ENCODE data around the gene DYNC1I1. TPM values are rescaled to one million over a fixed set of nuclear protein-coding genes. Genes with fewer than 3 reads are reported as not detected.

DYNC1I1 gene
- total RNA-seq, 1 experiment from 2014 or later = 3.2 TPM

DNA sequence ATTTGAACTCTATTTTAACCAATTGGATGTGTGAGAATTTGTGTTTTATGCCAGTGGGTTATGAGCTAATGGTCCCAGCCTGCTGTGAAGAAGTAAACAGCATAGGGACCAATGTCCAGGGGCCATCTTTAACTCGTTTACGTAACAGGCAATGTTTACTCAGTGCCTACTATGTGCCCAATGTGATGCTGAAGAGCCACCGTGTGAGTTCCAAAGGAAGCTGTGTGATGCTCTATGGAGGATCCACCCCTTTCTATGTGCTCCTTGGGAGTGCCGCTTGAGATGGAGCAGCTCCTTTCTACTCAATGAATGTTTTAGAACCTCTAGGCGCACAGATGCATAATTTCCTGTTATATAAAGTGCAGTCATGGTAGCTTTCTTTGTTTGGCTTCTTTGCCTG lies 21.3 kb downstream of the DYNC1I1 start:
- H2BK5ac ChIP-seq (ENCODE audit: insufficient read length, low read length) = no peak overlapping the region
- H3K56ac ChIP-seq (ENCODE audit: insufficient read length, low read depth, low read length) = no peak overlapping the region
- H3K9ac ChIP-seq (ENCODE audit: extremely low read depth, insufficient read length, low read length) = no peak overlapping the region
- H3K4me2 ChIP-seq (ENCODE audit: insufficient read depth, insufficient read length, low read length) = no peak overlapping the region
- H4K20me1 ChIP-seq (ENCODE audit: control insufficient read depth, insufficient read depth, insufficient read length) = no peaks in the 10 kb centered on the region
- H2BK12ac ChIP-seq (ENCODE audit: insufficient read length, low read depth, low read length) = no peak overlapping the region
- Mint-ChIP-seq H3K27me3 (ENCODE audit: low read depth) (peaks cover 44% of the 10 kb centered on the region), H3K36me3 (ENCODE audit: insufficient read depth in 1 of 3, low read depth in 3 of 3) (no peaks in the 10 kb centered on the region), H3K4me3 (no peak overlapping the region), H3K27ac (no peak overlapping the region), H3K4me1 (peaks cover 10 to 12% of the 10 kb centered on the region in 2 experiments; a peak in 3 of 4 replicates), H3K9me3 (no peaks in the 10 kb centered on the region)
- H2BK15ac ChIP-seq (ENCODE audit: low read depth, low read length) = no peak overlapping the region
- no peaks in the 10 kb centered on the region for H3K79me2 ChIP-seq (ENCODE audit: insufficient read depth, low read length)
- no peak overlapping the region for H3K23ac ChIP-seq (ENCODE audit: insufficient read length, low read depth, low read length)
- no peaks in the 10 kb centered on the region for H3K79me1 ChIP-seq (ENCODE audit: insufficient read depth, low read depth, low read length, poor library complexity, severe bottlenecking)
- H3K4ac ChIP-seq (ENCODE audit: low read depth, low read length) = no peak overlapping the region
- peaks cover 18% of the 10 kb centered on the region; the same call in 1 of the 2 replicates for H3K27me3 ChIP-seq (ENCODE audit: insufficient read depth, low read length)
- no peak overlapping the region for H3K27ac ChIP-seq (ENCODE audit: insufficient read length, low read depth, low read length)
- no CpG with 5 or more reads among the region's 5 CpGs for WGBS (ENCODE audit: extremely low coverage, insufficient read length, low lambda C conversion rate)
- no peak overlapping the region for H2BK20ac ChIP-seq (ENCODE audit: low read depth, low read length, poor library complexity, severe bottlenecking)
- no peaks in the 10 kb centered on the region for H3K23me2 ChIP-seq (ENCODE audit: insufficient read length, low read depth, low read length, poor library complexity, severe bottlenecking)
- H3K4me1 ChIP-seq (ENCODE audit: insufficient read depth, low read length) = no peaks in the 10 kb centered on the region; the same call in 1 of the 2 replicates
- H2AK5ac ChIP-seq (ENCODE audit: insufficient read length, low read length) = no peak overlapping the region
- no peak overlapping the region for H2BK120ac ChIP-seq (ENCODE audit: low read depth, low read length, poor library complexity, severe bottlenecking)
- TF ChIP-seq, protein P1, sequence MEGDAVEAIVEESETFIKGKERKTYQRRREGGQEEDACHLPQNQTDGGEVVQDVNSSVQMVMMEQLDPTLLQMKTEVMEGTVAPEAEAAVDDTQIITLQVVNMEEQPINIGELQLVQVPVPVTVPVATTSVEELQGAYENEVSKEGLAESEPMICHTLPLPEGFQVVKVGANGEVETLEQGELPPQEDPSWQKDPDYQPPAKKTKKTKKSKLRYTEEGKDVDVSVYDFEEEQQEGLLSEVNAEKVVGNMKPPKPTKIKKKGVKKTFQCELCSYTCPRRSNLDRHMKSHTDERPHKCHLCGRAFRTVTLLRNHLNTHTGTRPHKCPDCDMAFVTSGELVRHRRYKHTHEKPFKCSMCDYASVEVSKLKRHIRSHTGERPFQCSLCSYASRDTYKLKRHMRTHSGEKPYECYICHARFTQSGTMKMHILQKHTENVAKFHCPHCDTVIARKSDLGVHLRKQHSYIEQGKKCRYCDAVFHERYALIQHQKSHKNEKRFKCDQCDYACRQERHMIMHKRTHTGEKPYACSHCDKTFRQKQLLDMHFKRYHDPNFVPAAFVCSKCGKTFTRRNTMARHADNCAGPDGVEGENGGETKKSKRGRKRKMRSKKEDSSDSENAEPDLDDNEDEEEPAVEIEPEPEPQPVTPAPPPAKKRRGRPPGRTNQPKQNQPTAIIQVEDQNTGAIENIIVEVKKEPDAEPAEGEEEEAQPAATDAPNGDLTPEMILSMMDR (conservative IDR thresholded peaks at IDR 0.05) = no peak
- no peak overlapping the region for H4K8ac ChIP-seq (replicated peaks; ENCODE audit: insufficient read length, low read depth, low read length)
- H4K5ac ChIP-seq (ENCODE audit: insufficient read length, low read depth, low read length) = no peak overlapping the region
- DNase-seq = no peak
- no peaks in the 10 kb centered on the region for H3K9me3 ChIP-seq (ENCODE audit: control insufficient read depth, low read depth, low read length)
- no peak overlapping the region for H3K18ac ChIP-seq (ENCODE audit: insufficient read length, low read depth, low read length)
- H2AFZ ChIP-seq (ENCODE audit: low read length) = no peak overlapping the region
- H3K14ac ChIP-seq (ENCODE audit: insufficient read depth, low read length) = no peak overlapping the region
- H4K91ac ChIP-seq (ENCODE audit: insufficient read length, low read depth, low read length) = no peak overlapping the region
- no peak overlapping the region for H3T11ph ChIP-seq (ENCODE audit: low read length)
